ENCODE data around the gene SLC7A4. TPM values are rescaled to one million over a fixed set of nuclear protein-coding genes. Genes with fewer than 3 reads are reported as not detected.

SLC7A4 gene
- total RNA-seq, 1 donor from 2014 or later = 0.59 TPM

GRCh38 chr22:21047730-21048129 is 15.4 kb upstream of the SLC7A4 start:
- Mint-ChIP-seq H3K4me3 (ENCODE audit: unreplicated experiment) (no peak overlapping the region), H3K27ac (ENCODE audit: unreplicated experiment) (peak overlapping the region; percentile 82), H3K36me3 (ENCODE audit: unreplicated experiment) (no peaks in the 10 kb centered on the region), H3K9me3 (ENCODE audit: unreplicated experiment) (peaks cover 21% of the 10 kb centered on the region), H3K4me1 (ENCODE audit: low read depth, unreplicated experiment) (peaks cover 41% of the 10 kb centered on the region), H3K27me3 (ENCODE audit: unreplicated experiment) (peaks cover 16% of the 10 kb centered on the region)
- TF ChIP-seq, protein P1, sequence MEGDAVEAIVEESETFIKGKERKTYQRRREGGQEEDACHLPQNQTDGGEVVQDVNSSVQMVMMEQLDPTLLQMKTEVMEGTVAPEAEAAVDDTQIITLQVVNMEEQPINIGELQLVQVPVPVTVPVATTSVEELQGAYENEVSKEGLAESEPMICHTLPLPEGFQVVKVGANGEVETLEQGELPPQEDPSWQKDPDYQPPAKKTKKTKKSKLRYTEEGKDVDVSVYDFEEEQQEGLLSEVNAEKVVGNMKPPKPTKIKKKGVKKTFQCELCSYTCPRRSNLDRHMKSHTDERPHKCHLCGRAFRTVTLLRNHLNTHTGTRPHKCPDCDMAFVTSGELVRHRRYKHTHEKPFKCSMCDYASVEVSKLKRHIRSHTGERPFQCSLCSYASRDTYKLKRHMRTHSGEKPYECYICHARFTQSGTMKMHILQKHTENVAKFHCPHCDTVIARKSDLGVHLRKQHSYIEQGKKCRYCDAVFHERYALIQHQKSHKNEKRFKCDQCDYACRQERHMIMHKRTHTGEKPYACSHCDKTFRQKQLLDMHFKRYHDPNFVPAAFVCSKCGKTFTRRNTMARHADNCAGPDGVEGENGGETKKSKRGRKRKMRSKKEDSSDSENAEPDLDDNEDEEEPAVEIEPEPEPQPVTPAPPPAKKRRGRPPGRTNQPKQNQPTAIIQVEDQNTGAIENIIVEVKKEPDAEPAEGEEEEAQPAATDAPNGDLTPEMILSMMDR (IDR thresholded peaks at IDR 0.05; ENCODE audit: partially characterized antibody, unreplicated experiment) = no peak
- peak; percentile 48 for DNase-seq

DNA sequence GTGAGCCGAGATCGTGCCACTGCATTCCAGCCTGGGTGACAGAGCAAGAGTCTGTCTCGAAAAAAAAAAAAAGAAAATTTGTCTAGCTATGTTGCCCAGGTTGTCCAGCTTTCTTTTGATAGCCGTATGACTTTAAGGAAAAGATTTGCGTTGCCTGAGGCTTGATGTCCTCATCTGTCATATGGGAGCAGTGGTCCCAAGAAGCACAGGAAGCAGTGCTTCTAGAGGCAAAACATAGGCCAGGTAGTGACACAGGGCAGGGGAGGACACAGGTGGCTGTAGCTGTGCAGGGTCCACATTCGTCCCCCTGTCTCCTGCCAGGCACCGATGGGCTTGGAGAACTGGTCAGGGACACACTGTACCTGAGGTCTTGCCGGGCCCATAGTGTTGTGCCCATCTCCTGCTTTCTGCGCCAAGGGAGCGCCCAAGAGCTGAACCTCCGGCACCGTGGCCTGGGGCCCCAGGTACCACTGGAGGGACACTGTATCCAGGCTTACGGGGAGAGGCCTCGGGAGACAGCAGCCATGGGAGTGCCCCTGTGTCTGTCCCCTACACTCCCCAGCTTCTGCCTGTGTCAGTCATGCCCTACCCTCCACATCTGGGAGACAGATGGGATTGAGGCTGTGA is 14.8 kb upstream of the SLC7A4 start:
- Mint-ChIP-seq H3K27ac (ENCODE audit: unreplicated experiment) (peak overlapping the region; percentile 82), H3K9me3 (ENCODE audit: unreplicated experiment) (peaks cover 19% of the 10 kb centered on the region), H3K27me3 (ENCODE audit: unreplicated experiment) (peaks cover 16% of the 10 kb centered on the region), H3K4me3 (ENCODE audit: unreplicated experiment) (no peak overlapping the region), H3K4me1 (ENCODE audit: low read depth, unreplicated experiment) (peaks cover 39% of the 10 kb centered on the region), H3K36me3 (ENCODE audit: unreplicated experiment) (no peaks in the 10 kb centered on the region)
- TF ChIP-seq, protein P1 (IDR thresholded peaks at IDR 0.05; ENCODE audit: partially characterized antibody, unreplicated experiment) = no peak
- no peak for DNase-seq

DNA sequence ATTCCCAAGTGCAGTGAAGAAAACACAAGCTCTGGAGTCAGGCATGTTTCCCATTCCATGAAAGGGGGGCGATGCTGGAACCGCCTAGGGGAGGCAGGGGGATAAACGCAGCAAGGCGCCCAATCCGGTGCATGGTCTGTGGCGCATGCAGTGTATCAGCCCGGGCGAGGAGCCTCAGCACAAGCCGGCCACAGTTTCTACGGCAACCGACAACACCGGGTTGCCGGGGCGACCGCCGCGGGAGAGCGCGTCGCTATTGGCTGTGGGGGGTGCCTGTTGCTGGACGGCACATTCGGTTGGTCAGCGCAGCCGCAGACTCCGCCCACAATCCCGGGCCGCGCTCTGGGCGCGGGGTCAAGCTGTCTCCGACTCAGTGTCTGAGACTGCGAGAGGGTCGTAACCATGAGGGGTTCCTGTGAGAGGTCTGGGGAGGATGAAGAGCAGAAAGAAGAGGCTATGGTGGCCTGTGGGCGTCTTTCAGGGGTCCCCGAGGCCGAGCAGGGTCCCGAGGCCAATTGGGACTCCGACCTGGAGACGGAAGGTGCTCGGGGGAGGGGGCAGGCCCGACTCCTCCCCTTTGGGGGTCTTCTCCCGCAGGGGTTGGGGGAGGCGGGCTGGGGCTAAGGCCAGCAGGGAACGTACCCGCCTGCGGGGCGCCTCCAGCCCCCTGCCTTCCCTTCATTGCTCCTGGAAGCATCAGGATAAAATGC is 13.4 kb upstream of the SLC7A4 start, which contains the start of gene LRRC74B:
Gene LRRC74B, plus strand, starts transcription at position 362 of the 710 bp plus-strand sequence. Its CDS starts 41 bp downstream, at position 403.
- H3K36me3 Mint-ChIP-seq (ENCODE audit: unreplicated experiment) = no peaks in the 10 kb centered on the region
- H3K4me1 Mint-ChIP-seq (ENCODE audit: low read depth, unreplicated experiment) = peaks cover 28% of the 10 kb centered on the region
- TF ChIP-seq, protein P1 (IDR thresholded peaks at IDR 0.05; ENCODE audit: partially characterized antibody, unreplicated experiment) = no peak
- H3K27ac Mint-ChIP-seq (ENCODE audit: unreplicated experiment) = peak within 1 kb of the TSS; percentile 95
- H3K4me3 Mint-ChIP-seq (ENCODE audit: unreplicated experiment) = peak within 1 kb of the TSS; percentile 93
- peaks cover 19% of the 10 kb centered on the region for H3K9me3 Mint-ChIP-seq (ENCODE audit: unreplicated experiment)
- DNase-seq = peak; percentile 98
- peaks cover 11% of the 10 kb centered on the region for H3K27me3 Mint-ChIP-seq (ENCODE audit: unreplicated experiment)

DNA sequence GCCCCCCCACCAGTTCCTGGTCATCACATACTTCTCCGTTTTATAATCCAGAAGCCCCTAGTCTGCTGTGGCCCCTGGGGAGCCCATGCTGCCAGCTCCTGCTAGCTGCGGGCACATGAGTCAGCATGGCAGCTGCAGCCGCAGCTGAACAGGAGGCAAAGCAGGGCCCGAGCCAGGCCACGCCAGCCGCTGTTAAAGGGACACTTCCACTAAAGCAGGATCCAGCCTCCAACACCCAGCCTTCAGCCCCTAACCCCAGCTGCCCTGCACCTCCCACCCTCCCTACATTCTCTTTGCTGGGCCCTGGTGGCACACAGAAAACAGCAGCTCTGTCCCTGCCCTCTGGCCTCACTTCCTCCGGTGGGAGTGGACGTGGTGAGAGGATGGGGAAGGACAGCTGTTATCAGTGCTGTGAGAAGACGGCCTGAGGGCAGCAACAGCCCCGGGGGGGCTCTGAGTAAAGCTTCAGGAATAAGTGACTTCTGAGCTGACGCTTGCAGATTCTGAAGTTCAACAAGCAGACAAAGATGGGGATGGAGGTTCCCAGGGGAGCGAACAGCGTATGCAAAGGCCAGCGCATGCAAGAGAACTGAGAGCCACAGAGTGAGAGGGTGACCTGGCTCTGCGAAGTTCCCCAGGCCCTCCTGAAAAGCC is 12.7 kb upstream of the SLC7A4 start:
- DNase-seq = peak; percentile 73
- Mint-ChIP-seq H3K4me1 (ENCODE audit: low read depth, unreplicated experiment) (peaks cover 28% of the 10 kb centered on the region), H3K9me3 (ENCODE audit: unreplicated experiment) (peaks cover 16% of the 10 kb centered on the region), H3K4me3 (ENCODE audit: unreplicated experiment) (peak overlapping the region; percentile 93), H3K36me3 (ENCODE audit: unreplicated experiment) (no peaks in the 10 kb centered on the region), H3K27ac (ENCODE audit: unreplicated experiment) (peak overlapping the region; percentile 95), H3K27me3 (ENCODE audit: unreplicated experiment) (peaks cover 11% of the 10 kb centered on the region)
- TF ChIP-seq, protein P1 (IDR thresholded peaks at IDR 0.05; ENCODE audit: partially characterized antibody, unreplicated experiment) = no peak
